Measurements from ENCODE around the gene PLPPR5.

GRCh38 chr1:98947071-98947470 is 57.6 kb downstream of the PLPPR5 start:
- TF ChIP-seq NELFE (IDR thresholded peaks at IDR 0.05; ENCODE audit: insufficient read depth, insufficient read length) (no peak), STAG1 (CRISPR knock-in tag; IDR thresholded peaks at IDR 0.05; ENCODE audit: borderline replicate concordance) (no peak), RHOXF2B (CRISPR knock-in tag; conservative IDR thresholded peaks at IDR 0.05) (no peak), USF1 (CRISPR knock-in tag; IDR thresholded peaks at IDR 0.05) (no peak), MXD1 (CRISPR knock-in tag; IDR thresholded peaks at IDR 0.05; ENCODE audit: borderline replicate concordance, poor library complexity, severe bottlenecking) (no peak), FIP1L1 (IDR thresholded peaks at IDR 0.05; ENCODE audit: low read depth, low read length, poor library complexity, severe bottlenecking) (no peak)
- TF ChIP-seq, protein P1, sequence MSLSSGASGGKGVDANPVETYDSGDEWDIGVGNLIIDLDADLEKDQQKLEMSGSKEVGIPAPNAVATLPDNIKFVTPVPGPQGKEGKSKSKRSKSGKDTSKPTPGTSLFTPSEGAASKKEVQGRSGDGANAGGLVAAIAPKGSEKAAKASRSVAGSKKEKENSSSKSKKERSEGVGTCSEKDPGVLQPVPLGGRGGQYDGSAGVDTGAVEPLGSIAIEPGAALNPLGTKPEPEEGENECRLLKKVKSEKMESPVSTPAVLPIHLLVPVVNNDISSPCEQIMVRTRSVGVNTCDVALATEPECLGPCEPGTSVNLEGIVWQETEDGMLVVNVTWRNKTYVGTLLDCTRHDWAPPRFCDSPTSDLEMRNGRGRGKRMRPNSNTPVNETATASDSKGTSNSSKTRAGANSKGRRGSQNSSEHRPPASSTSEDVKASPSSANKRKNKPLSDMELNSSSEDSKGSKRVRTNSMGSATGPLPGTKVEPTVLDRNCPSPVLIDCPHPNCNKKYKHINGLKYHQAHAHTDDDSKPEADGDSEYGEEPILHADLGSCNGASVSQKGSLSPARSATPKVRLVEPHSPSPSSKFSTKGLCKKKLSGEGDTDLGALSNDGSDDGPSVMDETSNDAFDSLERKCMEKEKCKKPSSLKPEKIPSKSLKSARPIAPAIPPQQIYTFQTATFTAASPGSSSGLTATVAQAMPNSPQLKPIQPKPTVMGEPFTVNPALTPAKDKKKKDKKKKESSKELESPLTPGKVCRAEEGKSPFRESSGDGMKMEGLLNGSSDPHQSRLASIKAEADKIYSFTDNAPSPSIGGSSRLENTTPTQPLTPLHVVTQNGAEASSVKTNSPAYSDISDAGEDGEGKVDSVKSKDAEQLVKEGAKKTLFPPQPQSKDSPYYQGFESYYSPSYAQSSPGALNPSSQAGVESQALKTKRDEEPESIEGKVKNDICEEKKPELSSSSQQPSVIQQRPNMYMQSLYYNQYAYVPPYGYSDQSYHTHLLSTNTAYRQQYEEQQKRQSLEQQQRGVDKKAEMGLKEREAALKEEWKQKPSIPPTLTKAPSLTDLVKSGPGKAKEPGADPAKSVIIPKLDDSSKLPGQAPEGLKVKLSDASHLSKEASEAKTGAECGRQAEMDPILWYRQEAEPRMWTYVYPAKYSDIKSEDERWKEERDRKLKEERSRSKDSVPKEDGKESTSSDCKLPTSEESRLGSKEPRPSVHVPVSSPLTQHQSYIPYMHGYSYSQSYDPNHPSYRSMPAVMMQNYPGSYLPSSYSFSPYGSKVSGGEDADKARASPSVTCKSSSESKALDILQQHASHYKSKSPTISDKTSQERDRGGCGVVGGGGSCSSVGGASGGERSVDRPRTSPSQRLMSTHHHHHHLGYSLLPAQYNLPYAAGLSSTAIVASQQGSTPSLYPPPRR (CRISPR knock-in tag; IDR thresholded peaks at IDR 0.05; ENCODE audit: borderline replicate concordance): no peak
- TF ChIP-seq, protein P2, sequence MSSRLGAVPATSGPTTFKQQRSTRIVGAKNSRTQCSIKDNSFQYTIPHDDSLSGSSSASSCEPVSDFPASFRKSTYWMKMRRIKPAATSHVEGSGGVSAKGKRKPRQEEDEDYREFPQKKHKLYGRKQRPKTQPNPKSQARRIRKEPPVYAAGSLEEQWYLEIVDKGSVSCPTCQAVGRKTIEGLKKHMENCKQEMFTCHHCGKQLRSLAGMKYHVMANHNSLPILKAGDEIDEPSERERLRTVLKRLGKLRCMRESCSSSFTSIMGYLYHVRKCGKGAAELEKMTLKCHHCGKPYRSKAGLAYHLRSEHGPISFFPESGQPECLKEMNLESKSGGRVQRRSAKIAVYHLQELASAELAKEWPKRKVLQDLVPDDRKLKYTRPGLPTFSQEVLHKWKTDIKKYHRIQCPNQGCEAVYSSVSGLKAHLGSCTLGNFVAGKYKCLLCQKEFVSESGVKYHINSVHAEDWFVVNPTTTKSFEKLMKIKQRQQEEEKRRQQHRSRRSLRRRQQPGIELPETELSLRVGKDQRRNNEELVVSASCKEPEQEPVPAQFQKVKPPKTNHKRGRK (tag; IDR thresholded peaks at IDR 0.05): no peak
